GM13976 (cell line): ENCODE results near the gene EYS.

Source experiments
- DNase-seq: peaks from one replicate; pipeline ENCODE4 v3.0.0; 2012; ENCODE audit warnings: low spot score
- in situ Hi-C: fragments of 300-500 bp; cut with MboI; formaldehyde crosslinking; loops from one replicate; pipeline ENCODE4 v1.12.0; 2022; ENCODE audit warnings: low sequenced_read_pairs, mixed read lengths, inconsistent platforms; ENCODE audit not compliant: unreplicated experiment
- TF ChIP-seq, protein P1 (sequence below): IDR thresholded peaks from 2 replicates; pipeline ENCODE4 v1.5.1; 2012; ENCODE audit warnings: borderline replicate concordance, mild to moderate bottlenecking; ENCODE audit not compliant: insufficient read depth; ENCODE audit errors: extremely low read depth, missing control alignments, control extremely low read depth

Gene EYS

DNA sequence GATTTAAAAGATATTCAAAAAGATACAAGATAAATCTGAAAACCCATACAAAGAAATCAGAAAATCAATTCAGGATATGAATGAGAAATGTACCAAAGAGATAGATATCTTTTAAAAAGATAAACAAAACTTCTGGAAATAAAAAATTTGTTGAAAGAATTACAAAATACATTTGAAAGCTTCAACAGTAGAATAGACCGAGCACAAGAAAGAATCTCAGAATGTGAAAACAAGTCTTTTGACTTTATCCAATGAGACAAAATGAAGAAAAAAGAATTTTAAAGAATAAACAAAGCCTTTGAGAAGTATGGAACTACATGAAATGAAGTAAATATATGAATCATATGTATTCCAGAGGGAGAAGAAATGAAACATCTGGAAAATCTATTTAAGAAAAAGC is 1011.0 kb downstream of the EYS start:
- TF ChIP-seq, protein P1, sequence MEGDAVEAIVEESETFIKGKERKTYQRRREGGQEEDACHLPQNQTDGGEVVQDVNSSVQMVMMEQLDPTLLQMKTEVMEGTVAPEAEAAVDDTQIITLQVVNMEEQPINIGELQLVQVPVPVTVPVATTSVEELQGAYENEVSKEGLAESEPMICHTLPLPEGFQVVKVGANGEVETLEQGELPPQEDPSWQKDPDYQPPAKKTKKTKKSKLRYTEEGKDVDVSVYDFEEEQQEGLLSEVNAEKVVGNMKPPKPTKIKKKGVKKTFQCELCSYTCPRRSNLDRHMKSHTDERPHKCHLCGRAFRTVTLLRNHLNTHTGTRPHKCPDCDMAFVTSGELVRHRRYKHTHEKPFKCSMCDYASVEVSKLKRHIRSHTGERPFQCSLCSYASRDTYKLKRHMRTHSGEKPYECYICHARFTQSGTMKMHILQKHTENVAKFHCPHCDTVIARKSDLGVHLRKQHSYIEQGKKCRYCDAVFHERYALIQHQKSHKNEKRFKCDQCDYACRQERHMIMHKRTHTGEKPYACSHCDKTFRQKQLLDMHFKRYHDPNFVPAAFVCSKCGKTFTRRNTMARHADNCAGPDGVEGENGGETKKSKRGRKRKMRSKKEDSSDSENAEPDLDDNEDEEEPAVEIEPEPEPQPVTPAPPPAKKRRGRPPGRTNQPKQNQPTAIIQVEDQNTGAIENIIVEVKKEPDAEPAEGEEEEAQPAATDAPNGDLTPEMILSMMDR, result no peak
- in situ Hi-C loops, result no loop called here

GRCh38 chr6:64694356-64694755 is 1012.7 kb downstream of the EYS start:
- in situ Hi-C loops, result no loop called here
- no peak for DNase-seq
- TF ChIP-seq, protein P1, result no peak

More for the DNA sequence above, 1011.0 kb downstream of the EYS start:
- no peak for DNase-seq

- no peak for DNase-seq
- in situ Hi-C loops, result no loop called here
- TF ChIP-seq, protein P1, result no peak
These were observed 1016.0 kb downstream of the EYS start for GRCh38 chr6:64691064-64691463.

- TF ChIP-seq, protein P1, result no peak
- in situ Hi-C loops, result no loop called here
- DNase-seq, result no peak
These were observed 1021.6 kb downstream of the EYS start for GRCh38 chr6:64685401-64685800.

- no peak for DNase-seq
- in situ Hi-C loops, result no loop called here
- TF ChIP-seq, protein P1, result no peak
These were observed 1023.3 kb downstream of the EYS start for GRCh38 chr6:64683682-64684081.

DNA sequence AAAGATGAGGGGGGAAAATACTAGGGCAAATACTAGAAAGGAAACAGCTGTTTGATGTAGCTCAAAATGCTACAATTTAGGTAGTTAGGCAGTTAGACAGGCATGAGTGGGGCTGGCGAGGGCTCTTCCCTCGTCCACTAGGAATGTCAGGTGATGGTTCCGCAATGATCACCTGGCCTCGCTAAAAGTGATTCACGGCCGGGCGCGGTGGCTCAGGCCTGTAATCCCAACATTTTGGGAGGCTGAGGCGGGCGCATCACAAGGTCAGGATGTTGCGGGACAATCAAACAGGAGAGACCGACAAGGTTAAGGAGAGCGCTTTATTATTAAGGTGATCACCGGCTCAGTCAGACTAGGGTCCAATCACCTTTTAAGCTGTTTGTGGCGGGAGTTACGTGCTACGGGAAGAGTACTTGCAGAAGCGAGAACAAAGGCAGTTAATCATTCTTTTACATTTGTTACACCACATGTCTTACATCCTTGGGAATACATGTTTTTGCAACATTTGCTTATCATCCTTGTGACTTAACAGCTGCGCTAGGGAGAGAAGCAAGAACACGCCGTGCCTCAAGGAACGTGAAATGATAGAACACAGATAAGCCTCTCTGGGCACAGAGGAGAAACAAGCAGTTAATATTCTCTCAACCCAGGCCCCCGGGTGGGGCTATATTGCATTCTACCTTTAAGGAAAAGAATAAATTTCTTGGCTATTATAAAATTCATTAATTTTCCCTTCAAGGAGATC is 1025.4 kb downstream of the EYS start:
- TF ChIP-seq, protein P1, result no peak
- in situ Hi-C loops, result no loop called here
- DNase-seq, result no peak
